GM23248 (cell line): ENCODE results near the gene NBPF14.
"Not testable (repeated sequence)": the region's sequence is repeated elsewhere in the genome, so short reads cannot be mapped to it uniquely, and the experiment has no call there.

ENCODE experiments used
- EZH2 ChIP-seq: fragments of 200-600 bp; sonication (generic); IDR thresholded peaks from 2 replicates; pipeline ENCODE4 v1.6.1; 2018; ENCODE audit warnings: antibody characterized with exemption, mild to moderate bottlenecking; ENCODE audit not compliant: insufficient read depth, poor library complexity, severe bottlenecking
- EZH2phosphoT487 ChIP-seq: fragments of 200-600 bp; sonication (generic); IDR thresholded peaks from 2 replicates; pipeline ENCODE4 v1.6.1; 2018; ENCODE audit warnings: antibody characterized with exemption, moderate library complexity, mild to moderate bottlenecking, low read depth; ENCODE audit not compliant: insufficient read depth

DNA sequence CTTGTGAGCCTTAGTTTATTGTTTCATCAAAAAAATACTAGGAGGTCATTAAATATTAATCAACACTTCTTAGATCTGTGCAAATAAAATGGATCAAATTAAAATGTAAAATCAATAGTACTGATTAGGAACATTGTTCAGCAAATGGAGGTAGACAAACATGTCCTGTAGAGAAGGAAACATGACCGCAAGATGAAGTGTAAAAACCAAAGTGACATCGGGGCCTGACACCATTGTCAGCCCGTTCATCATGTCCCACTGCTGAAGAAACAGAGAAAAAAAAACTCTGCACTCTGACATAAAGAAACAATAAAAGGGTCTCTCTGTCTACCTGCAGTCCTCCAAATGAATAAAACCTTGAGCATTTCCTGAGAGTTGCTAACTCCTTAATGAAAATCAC is 81.5 kb downstream of the NBPF14 start:
- TF ChIP-seq EZH2, EZH2phosphoT487: not testable (repeated sequence)
